Measurements from ENCODE around the gene KIAA1614.

- TF ChIP-seq CTCF (optimal IDR thresholded peaks at IDR 0.05 in 1 of 3, IDR thresholded peaks at IDR 0.05 in 1 of 3, conservative IDR thresholded peaks at IDR 0.05 in 1 of 3; ENCODE audit: extremely low read depth in 1 of 3, insufficient read depth in 2 of 3, low read length in 3 of 3) (no peak), EZH2 (IDR thresholded peaks at IDR 0.05; ENCODE audit: low read length) (no peak)
These were observed 6.5 kb downstream of the KIAA1614 start for GRCh38 chr1:180919183-180919700.
